Tibial nerve (tissue), 4 donors: ENCODE results near the gene RENBP.

Experiments
- CTCF ChIP-seq, 5 experiments: fragments of 200-600 bp in 3 of 5; fragments of 450-650 bp in 2 of 5; sonication (generic) in 3 of 5; IDR thresholded peaks; one replicate each; pipeline ENCODE4 v1.5.1; 2016 to 2019; ENCODE audit warnings: antibody characterized with exemption in 5 of 5, mild to moderate bottlenecking in 3 of 5, moderate library complexity in 2 of 5
- EP300 ChIP-seq, 2 donors: sonication (generic); formaldehyde crosslinking; IDR thresholded peaks; one replicate each; pipeline ENCODE4 v1.6.1; 2017; ENCODE audit warnings: antibody characterized with exemption in 2 of 2, mild to moderate bottlenecking in 1 of 2
- POLR2A ChIP-seq, 2 donors: fragments of 450-650 bp; IDR thresholded peaks; one replicate each; pipeline ENCODE4 v1.6.1; 2017; ENCODE audit warnings: antibody characterized with exemption in 2 of 2, mild to moderate bottlenecking in 2 of 2, moderate library complexity in 2 of 2

- TF ChIP-seq EP300 (IDR thresholded peaks at IDR 0.05) (no peak), POLR2A (IDR thresholded peaks at IDR 0.05) (no peak), CTCF (IDR thresholded peaks at IDR 0.05) (no peak)
These were observed 16.3 kb upstream of the RENBP start for GRCh38 chrX:153960786-153961185.
